ENCODE results near the gene VPS37C.
"Not testable (repeated sequence)": the region's sequence is repeated elsewhere in the genome, so short reads cannot be mapped to it uniquely, and the experiment has no call there.

Gene VPS37C

DNA sequence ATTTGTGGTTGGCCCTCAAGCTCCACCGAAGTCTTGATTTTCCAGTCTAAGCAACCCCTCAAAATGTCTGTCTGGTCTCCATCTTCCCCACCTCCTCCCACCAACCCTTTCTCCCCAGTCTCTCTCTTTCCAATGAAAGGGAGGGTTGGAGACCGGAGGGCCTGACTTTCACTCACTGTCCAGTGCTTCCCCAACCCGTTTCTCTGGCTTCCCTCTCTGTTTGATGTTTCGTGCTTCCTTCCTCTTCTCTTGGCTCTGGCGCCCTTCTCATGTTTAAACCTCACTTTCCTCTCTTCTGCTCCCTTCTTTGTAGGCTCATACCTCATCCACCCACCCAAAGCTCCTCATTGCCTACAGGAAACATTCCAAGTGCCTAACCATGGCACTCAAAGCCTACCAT is 11.1 kb upstream of the VPS37C start:
- TF ChIP-seq, protein P1, sequence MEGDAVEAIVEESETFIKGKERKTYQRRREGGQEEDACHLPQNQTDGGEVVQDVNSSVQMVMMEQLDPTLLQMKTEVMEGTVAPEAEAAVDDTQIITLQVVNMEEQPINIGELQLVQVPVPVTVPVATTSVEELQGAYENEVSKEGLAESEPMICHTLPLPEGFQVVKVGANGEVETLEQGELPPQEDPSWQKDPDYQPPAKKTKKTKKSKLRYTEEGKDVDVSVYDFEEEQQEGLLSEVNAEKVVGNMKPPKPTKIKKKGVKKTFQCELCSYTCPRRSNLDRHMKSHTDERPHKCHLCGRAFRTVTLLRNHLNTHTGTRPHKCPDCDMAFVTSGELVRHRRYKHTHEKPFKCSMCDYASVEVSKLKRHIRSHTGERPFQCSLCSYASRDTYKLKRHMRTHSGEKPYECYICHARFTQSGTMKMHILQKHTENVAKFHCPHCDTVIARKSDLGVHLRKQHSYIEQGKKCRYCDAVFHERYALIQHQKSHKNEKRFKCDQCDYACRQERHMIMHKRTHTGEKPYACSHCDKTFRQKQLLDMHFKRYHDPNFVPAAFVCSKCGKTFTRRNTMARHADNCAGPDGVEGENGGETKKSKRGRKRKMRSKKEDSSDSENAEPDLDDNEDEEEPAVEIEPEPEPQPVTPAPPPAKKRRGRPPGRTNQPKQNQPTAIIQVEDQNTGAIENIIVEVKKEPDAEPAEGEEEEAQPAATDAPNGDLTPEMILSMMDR (conservative IDR thresholded peaks at IDR 0.05): no peak
- no peak for TF ChIP-seq ZFX (IDR thresholded peaks at IDR 0.05)
- no peak overlapping the region for H3K27ac ChIP-seq

GRCh38 chr11:61171907-61172306 is 10.7 kb upstream of the VPS37C start:
- no peak for TF ChIP-seq ZFX (IDR thresholded peaks at IDR 0.05)
- TF ChIP-seq, protein P1 (conservative IDR thresholded peaks at IDR 0.05): no peak
- no peak overlapping the region for H3K27ac ChIP-seq

DNA sequence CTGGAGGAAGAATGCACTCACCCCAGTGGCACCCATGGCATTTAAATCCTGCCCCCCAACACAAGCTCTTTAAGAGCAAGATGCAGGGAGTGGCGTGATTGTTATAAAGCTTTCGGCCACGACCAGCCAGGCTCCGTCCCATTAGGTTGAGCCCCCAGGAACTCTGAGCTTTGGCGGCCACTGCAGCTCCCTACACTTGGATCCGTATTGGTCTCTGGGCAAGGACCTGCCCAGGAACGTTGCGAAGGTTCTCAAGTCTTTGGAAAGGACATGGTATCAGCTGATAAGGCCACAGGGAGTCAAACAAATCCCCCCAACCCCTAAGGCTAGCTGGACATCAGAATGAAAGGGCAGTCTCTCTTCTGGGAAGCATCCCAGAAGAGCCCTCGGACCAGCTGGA is 9.3 kb upstream of the VPS37C start:
- no peak overlapping the region for H3K27ac ChIP-seq
- TF ChIP-seq ZFX (IDR thresholded peaks at IDR 0.05): no peak
- TF ChIP-seq, protein P1 (conservative IDR thresholded peaks at IDR 0.05): no peak

DNA sequence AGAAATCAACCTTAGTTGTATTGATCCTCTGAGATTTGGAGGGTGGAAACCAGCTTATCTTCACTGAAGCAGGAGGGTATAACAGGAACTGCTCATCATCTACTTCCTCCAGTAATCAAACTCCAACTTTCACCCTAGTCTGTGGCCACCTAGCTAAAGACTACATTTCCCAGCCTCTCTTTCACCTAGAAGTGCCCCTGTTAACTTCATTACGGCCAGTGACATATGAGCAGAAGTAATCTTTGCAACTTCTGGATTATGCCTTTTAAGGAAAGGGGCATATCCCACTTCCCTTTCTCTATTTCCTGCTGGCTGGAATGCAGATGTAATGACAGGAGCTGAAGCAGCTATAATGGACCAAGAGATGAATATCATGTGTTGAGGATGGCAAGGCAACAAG is 7.6 kb upstream of the VPS37C start:
- H3K27ac ChIP-seq: no peak overlapping the region
- TF ChIP-seq ZFX (IDR thresholded peaks at IDR 0.05): no peak
- TF ChIP-seq, protein P1 (conservative IDR thresholded peaks at IDR 0.05): no peak

GRCh38 chr11:61168042-61168688 is 6.9 kb upstream of the VPS37C start:
- TF ChIP-seq, protein P1 (conservative IDR thresholded peaks at IDR 0.05): no peak
- TF ChIP-seq ZFX (IDR thresholded peaks at IDR 0.05): no peak
- H3K27ac ChIP-seq: no peak overlapping the region

- H3K27ac ChIP-seq: not testable (repeated sequence)
Measured at GRCh38 chr11:61166331-61166730, 5.1 kb upstream of the VPS37C start.

DNA sequence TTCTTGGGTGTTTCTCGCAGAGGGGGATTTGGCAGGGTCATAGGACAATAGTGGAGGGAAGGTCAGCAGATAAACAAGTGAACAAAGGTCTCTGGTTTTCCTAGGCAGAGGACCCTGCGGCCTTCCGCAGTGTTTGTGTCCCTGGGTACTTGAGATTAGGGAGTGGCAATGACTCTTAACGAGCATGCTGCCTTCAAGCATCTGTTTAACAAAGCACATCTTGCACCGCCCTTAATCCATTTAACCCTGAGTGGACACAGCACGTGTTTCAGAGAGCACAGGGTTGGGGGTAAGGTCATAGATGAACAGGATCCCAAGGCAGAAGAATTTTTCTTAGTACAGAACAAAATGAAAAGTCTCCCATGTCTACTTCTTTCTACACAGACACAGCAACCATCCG is 4.6 kb upstream of the VPS37C start:
- H3K27ac ChIP-seq: peak overlapping the region; percentile 91

DNA sequence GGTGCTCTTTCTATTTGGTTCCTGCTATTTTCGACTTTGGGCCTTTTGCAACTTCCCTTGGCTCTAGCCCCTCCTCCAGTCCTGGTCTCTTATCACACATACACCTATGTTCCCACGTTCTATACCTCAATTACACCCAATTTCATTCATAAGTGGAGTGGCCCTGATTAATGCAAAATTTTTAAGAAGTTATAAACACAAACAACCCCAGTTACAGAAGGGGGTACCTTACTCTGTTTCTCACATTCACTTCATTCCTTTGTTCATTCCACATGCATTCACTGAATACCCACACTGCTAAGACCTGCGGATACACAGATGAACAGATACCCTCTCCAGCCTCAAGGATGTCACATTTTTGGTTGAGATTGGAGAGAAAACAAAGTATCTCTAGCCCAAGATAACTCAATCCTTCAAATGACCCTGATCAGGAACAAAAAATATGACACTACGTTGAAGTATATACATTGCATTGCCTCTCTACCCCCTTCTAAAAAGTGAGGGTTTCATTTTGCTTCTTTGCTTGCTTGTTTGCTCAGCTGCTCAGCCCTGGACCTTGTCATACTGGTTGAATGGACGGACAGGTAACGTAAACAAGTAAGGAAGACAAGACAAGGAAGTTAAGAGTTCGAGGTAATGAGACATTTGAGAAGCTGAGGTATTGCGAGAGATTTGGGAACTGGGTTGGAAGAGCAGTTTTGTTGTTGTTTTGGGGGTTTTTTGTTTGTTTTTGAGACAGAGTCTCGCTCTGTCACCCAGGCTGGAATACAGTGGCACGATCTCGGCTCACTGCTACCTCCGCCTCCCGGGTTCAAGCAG is 3.6 kb upstream of the VPS37C start:
- no peak for TF ChIP-seq ZFX (IDR thresholded peaks at IDR 0.05)
- TF ChIP-seq, protein P1 (conservative IDR thresholded peaks at IDR 0.05): no peak

More for the DNA sequence above, 3.6 kb upstream of the VPS37C start:
- H3K27ac ChIP-seq: peak overlapping the region; percentile 91
